NCI-H2196 treated with DMSO at 0.1 percent for 48 hours (cell line): ENCODE measurements around the gene PRAMEF11.
"Not testable (repeated sequence)": the region's sequence is repeated elsewhere in the genome, so short reads cannot be mapped to it uniquely, and the experiment has no call there.

ENCODE experiments used
- DNase-seq: peaks from one replicate; lab custom pipeline; 2025; ENCODE audit not compliant: unreplicated experiment; lab: John Stamatoyannopoulos, UW

The PRAMEF11 gene

GRCh38 chr1:12831310-12831709 is at the start of gene PRAMEF11:
Gene PRAMEF11 (minus strand): TSS chr1:12831410. CDS start chr1:12828789, 2,621 bp downstream.
- DNase-seq = not testable (repeated sequence)

DNA sequence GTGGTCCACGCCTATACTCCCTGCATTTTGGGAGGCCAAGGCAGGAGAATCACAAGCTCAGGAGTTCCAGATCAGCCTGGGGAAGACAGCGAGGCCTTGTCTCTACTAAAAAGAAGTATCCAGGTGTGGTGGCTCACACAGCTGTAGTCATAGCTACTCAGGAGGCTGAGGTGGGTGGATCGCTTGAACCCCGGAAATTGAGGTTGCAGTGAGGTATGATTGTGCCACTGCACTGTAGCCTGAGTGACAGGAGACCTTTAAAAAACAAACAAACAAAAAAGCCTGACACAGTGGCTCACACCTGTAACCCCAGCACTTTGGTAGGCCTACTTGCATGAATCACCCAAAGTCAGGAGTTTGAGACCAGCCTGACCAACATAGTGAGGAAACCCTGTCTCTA is 47.2 kb upstream of the PRAMEF11 start:
- not testable (repeated sequence) for DNase-seq

- not testable (repeated sequence) for DNase-seq
These were observed 32.1 kb upstream of the PRAMEF11 start for GRCh38 chr1:12863131-12863880.

DNA sequence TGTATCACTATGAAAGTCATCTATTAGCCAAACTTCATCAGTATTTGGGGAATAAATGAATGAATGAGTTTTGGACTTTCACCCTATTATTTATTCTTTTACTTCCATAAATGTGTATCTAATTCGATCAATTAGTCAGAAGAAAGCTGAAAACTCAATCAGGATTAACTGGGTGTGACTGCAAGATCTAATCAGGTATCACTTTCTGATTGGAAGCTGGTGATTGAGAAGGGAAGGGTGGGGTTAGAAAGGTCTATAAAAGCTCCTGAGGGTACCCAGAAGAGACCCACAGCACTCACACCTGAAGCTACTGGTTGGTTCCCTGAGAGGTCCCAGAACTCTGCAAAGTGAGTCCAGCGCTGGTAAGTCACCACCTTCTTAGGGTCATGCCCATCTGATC is 25.6 kb upstream of the PRAMEF11 start, which contains the start of gene PRAMEF2:
Gene PRAMEF2 (plus strand): TSS at position 301 of the 400 bp plus-strand sequence. CDS start 1,924 bp downstream, outside the sequence.
- not testable (repeated sequence) for DNase-seq

- DNase-seq = no peak
These were observed 20.6 kb upstream of the PRAMEF11 start for GRCh38 chr1:12851779-12852178.

DNA sequence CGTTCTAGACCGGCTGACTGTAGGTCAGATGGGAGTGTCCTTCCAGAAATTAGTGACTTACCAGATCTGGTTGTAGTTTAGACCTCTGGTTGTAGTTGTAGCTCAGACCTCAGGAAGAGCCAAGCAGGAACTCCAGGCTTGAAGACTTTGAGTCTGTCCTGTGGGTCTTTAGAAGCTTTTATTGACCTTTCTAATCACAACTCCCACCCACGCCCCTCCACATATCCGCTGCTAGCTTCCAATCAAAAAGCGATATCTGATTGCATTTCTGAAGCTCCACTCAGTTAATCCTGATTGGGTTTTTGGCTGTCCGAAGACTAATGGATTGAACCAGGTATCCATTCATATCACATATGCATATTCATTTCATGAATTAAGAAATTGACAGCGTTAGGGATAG is 17.4 kb upstream of the PRAMEF11 start, which contains the start of gene HNRNPCL1:
Gene HNRNPCL1 (minus strand): TSS at position 101 of the 400 bp plus-strand sequence. CDS start 431 bp downstream, outside the sequence.
- not testable (repeated sequence) for DNase-seq

DNA sequence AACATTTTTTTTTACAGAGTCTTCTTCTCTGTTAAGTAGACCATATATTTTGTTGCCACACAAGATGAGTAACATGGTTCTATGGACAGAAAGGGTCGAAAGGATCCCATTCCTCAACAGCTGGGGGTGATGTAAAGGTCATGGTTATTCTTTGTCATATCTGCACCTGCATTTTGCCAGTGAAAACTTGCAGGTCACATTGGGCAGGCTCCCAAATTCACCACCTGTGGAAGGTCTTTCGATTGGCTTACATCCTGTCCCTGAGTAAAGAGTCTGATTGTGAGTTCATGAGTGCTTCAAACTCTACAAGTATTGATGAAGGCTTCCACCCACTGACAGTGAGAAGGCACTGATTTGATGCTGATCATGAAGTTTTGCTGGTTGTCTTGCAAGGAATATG is 2.0 kb upstream of the PRAMEF11 start:
- not testable (repeated sequence) for DNase-seq

GRCh38 chr1:12819061-12819460 is 12.1 kb downstream of the PRAMEF11 start:
- not testable (repeated sequence) for DNase-seq

DNA sequence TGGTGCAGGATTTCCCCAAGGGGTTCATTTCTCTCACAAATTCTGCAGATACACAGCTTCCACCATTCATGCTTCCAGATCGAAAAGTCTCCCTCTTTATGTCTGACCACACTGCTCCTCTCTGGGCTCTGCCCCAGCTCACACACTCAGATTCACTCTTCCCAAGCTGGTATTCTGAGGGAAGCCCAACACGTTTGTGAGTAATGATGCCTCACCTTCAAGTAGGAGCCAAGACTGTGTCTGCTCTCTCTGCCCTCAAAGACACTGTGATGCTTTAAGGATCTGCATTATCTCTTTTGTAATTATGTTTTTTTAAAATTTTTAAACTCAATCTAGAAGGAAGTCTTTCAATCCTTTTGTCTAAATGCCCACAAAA is 19.8 kb downstream of the PRAMEF11 start:
- no peak for DNase-seq

DNA sequence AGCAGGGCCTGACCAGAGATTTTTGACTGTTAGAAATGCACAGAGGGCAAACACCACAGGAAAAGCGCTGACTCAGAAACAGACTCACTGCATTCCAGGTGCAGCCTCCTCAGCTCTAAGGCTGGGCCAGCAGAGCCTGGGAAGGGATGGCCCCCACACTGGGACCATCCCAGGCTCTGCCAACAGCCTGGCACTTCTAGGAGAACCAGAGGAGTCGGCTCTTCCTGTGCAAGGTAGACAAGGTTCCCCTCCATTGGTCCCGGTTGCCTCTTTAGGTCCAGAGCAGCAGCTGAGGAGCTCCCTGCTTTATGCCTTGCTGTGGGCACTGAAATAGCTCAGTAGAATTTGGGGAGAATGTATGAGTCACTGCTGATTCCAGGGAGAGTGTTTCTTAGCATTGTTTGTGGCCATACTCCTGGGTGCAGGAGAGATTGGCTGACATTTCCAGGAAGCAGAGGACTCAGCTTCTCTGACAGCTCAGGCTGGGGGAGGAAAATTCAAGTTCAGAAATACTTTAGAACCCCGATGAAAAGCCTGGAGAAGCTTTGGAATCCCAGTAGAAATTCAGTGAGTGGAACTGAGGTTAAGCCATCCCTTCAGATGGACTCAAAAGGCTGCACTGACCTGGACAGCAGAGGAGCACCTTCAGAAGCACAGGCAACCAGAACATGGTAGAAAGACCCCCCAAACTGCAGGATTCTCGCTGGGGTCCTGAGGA is 20.4 kb downstream of the PRAMEF11 start:
- DNase-seq = no peak

- DNase-seq = no peak
These were observed 21.3 kb downstream of the PRAMEF11 start for GRCh38 chr1:12809933-12810332.

GRCh38 chr1:12799730-12800129 is 31.5 kb downstream of the PRAMEF11 start:
- DNase-seq = no peak

GRCh38 chr1:12798911-12799310 is 32.3 kb downstream of the PRAMEF11 start:
- no peak for DNase-seq

DNA sequence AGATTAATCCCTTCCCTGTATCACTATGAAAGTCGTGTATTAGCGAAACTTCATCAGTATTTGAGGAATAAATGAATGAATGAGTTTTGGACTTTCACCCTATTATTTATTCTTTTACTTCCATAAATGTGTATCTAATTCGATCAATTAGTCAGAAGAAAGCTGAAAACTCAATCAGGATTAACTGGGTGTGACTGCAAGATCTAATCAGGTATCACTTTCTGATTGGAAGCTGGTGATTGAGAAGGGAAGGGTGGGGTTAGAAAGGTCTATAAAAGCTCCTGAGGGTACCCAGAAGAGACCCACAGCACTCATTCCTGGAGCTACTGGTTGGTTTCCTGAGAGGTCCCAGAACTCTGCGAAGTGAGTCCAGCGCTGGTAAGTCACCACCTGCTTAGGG is 40.1 kb downstream of the PRAMEF11 start, which contains the start of gene PRAMEF1:
Gene PRAMEF1 (plus strand): TSS at position 301 of the 400 bp plus-strand sequence. CDS start 1,831 bp downstream, outside the sequence.
- not testable (repeated sequence) for DNase-seq

DNA sequence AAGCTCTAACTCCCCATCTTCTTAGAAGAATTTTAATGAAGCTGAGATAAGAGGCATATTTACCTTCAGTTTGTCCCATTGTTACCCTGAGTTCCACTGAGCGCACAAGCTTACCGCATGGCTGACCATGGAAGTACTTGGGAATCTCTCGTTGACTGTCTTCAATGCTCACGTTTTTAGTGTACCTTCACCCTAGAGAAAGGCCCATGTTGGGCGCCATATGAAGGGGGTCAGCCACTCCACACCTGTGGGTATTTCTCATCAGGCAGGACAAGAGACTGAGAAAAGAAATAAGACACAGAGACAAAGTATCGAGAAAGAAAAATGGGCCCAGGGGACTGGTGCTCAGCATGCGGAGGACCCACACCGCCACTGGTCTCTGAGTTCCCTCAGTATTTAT is 46.5 kb downstream of the PRAMEF11 start:
- DNase-seq = not testable (repeated sequence)

DNA sequence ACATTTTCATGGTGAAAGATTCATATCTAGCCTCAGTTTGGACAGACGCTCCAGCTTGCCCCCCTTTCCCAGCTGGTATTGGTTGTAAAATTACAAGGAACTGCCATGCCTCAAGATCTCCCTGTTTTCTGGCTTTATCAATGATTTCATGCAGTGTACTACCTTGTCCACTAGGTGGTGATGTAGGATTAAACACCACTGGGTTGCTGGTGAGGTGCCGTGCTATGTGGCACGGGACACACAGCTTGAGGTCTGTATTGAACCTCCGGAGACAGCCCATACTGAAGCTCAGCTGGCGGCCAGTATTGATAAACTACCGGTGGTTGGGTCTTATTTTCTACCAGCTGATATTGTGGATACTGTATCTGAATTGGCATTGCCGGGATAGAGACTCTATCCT is 47.4 kb downstream of the PRAMEF11 start:
- DNase-seq = not testable (repeated sequence)

- DNase-seq = not testable (repeated sequence)
These were observed 49.7 kb downstream of the PRAMEF11 start for GRCh38 chr1:12781488-12781887.

DNA sequence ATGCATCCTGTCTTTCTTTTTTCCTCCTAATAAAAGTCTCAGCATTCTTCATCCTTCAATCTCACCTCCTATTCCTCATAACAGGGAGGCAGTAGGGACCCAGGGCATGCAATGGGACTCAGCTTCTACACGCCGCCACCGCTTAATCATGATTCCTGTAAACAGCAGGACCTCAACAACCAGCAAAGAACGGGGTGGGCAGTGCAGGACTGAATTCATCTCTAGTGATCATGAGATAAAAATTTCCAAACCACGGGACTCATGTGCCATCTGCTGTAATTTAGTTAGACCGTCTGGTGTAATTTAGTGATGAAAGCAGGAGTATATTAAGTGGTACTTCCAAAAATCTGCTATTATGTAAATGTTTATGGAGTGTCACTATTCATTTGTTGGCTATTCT is 52.3 kb downstream of the PRAMEF11 start:
- DNase-seq = no peak

DNA sequence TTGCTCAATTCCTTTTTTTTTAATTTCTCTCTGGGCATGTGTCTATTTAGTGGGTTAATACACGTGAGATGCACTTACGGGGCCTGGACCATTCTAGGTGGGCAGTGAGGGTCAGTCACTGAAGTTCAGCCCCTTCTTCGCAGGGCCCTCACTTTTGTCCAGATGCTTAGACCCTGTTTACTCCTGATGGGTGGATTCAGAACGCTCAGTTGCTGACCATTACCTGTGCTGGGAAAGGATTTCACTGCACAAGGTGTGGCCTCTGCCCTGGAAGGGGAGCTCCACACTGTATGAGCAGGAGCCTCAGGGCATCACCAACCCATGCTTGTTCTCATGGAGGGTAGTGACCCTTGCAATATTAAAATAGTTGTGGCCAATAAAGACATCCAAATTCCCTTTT is 53.1 kb downstream of the PRAMEF11 start:
- DNase-seq = no peak

- no peak for DNase-seq
These were observed 54.2 kb downstream of the PRAMEF11 start for GRCh38 chr1:12776801-12777557.

- DNase-seq = no peak
These were observed 55.8 kb downstream of the PRAMEF11 start for GRCh38 chr1:12775443-12775842.
